HG03159 (cell line): ENCODE results near the gene GCSAM.
A peak's percentile ranks its signal among the peaks of the same experiment; 100 is the strongest.

Experiments
- ATAC-seq: cut with Tn5 transposase; IDR thresholded peaks from one replicate; pipeline ENCODE4 v1.9.1; 2021; ENCODE audit warnings: mild to moderate bottlenecking, moderate library complexity; ENCODE audit not compliant: unreplicated experiment

GCSAM gene

GRCh38 chr3:112109322-112109721, 23.7 kb downstream of the GCSAM start:
- ATAC-seq, result no peak

DNA sequence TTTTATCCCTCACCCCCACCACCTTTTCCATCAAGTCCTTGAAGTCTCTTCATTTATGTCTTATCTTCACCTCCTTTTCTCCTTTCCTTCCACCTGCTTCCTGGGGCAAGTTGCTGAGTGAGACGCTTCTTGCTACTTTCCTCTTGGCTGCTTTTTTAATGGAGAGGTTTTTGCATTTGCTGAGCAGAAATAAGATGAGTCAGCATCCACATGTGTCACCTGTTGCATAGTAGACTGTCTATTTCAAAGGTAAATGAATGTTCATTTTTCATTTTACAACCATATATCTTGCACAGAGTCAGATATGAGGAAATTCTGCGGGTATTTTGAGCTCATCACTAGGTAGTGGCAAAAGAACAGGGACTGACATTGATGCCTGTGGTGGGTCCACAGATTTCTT, 28.3 kb downstream of the GCSAM start:
- ATAC-seq, result no peak

DNA sequence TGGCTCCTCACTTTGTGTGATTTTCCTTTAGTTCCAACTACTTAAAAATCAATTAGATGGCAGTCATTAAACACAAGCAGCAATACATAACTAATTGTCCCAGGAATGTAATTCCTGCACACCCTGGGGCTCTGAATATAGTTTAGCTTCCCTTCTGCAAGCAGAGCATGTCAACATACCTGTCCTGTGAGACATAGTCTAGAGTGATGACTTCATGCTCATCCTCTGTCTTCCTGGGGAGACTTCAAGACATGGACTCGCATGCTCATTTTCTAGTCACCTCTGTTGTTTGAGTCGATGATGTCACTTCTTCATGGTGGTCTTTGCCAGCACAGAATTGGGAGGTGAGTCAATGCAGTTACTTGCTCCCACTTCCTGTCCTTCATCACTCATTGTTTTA, 31.1 kb downstream of the GCSAM start:
- ATAC-seq, result no peak

DNA sequence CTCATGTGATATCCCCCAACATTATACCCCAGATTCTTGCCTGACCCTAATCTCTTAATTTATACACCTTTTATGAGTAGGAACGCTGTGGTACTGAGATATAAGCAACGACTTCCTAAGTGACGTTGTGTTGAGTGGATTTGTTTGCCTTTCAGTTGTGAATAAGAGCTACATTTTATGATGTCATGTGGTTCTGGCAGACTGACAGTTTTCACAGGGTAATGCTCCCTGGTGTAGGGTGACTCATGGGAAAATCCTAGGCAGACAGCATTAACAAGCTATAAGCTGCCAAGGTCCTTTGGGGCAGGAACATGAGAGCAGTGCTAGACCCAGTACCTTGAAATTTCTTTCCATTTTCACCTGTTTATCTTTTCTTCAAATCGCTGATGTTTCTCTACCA, 35.7 kb downstream of the GCSAM start:
- ATAC-seq, result no peak

DNA sequence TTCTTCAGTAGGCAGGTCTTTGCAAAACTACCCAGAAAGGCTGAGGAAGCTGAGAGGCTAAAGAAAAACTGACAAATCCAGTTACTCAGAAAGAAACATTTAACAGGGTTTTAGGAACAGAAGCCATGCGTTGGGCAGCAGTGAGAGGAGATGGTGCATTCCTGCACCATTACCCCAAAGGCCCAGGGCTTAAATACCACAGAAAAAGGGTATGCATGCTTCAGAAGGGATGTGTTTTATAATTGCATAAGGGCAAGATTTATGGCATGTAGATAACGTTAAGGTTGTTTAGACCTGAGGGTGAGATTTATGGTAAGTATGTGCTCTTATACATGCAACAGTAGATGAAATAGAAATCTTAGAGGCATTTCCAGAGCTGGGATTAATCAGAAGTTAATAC, 36.9 kb downstream of the GCSAM start:
- no peak for ATAC-seq

DNA sequence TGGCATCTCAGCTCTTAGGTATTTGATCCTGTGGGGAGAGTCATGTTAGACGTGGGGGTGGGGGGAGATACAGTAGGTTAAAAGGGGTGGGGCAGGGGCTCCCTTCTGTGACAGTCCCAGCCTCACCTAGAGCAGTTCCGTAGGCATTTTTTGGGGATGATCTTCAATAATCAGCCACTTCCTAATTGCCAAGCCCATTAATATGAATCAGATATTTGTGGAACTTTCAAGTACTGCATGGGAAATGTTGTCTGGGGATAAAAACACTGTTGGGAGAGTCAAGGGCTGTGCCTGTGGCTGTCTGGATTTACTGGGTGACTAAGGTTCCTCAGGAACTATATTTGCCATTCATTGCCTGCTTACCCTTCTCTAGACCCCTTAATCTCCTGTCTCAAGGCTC, 37.3 kb downstream of the GCSAM start:
- no peak for ATAC-seq

- ATAC-seq, result no peak
Observed at GRCh38 chr3:112093180-112093522, 39.9 kb downstream of the GCSAM start.

DNA sequence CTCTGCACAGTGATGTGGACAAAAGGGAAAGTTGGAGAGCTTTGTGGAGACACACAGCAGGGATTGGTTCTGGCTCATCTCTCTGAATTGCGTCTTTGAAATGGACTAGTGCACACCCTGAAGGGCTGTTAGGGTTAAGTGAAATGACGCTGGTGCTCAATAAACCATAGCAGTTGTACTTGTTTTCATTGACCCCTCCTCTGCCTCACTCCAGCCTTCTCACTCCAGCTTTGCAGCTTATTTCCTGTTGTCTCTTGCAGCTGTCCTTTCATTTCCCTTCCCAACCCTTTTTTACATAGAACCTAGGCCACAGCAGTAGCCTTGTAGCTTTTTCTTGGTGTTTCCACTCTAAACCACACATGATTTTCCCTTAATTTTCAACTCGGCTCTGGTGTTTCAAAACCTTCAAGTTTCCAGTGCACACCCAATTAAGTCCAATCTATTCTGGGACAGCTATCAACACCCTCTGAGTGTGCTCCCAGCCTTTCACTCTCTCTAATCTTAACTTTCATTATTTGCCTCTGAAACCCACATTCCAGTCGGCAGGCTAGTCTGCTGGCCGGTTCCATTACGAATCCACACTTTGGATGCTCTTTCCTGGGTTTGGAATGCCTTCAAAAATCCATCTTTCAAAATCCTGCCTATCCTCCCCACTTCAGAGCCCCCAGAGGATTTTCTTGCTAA, 40.4 kb downstream of the GCSAM start:
- ATAC-seq, result peak; percentile 56

- no peak for ATAC-seq
Observed at GRCh38 chr3:112090887-112091586, 42.0 kb downstream of the GCSAM start.

DNA sequence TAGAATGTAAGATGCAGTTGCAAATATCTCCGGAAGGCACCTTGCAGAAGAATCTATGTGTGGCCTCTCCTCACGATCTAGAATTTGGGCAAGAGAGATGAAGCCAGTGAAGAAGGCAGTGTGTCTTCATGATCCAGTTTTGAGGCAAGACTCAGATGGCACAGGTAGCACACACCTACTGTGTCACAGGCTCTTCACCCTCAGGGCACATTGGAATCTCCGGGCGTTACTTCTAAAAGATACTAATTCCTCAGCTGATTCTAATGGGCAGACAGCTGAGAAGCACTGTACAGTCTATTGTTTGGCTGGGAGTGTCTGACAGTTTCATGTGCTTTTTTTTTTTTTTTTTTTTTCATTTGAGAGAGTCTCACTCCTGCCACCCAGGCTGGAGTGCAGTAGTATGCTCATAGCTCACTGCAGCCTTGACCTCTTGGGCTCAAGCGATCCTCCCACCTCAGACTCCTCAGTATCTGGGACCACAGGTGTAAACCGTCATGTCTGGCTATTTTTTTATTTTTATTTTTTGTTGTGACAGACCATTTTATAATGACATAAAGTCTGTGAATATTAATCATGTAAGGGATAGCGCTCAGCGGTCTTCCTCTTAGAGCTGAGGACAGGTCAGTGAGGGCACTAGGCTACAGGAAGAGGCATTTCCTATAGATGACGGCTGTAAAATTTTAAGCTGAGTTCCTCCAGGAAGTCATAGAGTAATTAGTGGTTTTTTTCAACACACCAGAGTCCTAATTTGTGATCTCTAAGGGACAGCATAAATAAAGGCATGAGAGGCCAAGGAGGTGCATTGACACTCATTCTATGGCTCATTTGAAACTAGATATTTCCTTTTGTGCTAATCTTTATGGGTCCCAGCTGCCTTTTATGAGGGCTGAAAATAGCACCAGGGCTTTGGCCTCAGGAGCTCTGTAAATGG, 42.8 kb downstream of the GCSAM start:
- ATAC-seq, result no peak

DNA sequence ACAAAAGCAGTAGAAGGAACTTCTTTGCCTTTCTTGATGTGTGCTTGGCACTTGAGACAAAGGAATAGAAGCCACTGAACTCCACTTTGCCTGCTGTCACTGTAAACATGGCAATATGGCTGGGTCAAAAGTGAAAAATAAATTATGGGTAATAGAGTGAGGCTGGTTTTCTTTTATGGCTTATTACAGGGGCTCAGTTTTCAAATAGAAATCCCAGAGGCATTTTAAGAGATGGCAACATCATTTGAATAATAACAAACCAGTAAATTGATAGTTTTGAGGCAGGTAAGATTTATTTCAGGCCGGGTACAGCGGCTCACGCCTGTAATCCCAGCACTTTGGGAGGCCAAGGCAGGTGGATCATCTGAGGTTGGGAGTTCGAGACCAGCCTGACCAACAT, 44.1 kb downstream of the GCSAM start:
- ATAC-seq, result no peak

DNA sequence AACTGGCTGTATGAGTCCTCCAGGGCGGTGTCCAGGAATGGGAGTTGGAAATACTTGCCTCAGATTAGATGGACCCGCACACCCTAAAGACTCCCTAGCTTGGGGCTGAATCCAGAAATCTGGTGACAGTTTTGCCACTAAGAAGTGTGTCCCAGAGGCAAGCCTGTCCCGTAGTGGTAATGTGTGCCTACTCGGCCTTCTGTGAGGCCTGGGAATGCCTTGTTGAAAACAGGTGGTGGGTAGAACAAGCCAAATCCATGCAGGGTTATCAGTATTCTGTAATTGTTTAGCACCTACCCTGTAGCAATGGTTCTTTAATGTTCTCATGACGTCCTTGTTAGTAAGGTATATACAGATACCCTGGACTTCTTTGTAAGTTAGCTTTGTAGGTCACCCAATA, 45.3 kb downstream of the GCSAM start:
- no peak for ATAC-seq

GRCh38 chr3:112086875-112087524, 46.0 kb downstream of the GCSAM start:
- ATAC-seq, result no peak

DNA sequence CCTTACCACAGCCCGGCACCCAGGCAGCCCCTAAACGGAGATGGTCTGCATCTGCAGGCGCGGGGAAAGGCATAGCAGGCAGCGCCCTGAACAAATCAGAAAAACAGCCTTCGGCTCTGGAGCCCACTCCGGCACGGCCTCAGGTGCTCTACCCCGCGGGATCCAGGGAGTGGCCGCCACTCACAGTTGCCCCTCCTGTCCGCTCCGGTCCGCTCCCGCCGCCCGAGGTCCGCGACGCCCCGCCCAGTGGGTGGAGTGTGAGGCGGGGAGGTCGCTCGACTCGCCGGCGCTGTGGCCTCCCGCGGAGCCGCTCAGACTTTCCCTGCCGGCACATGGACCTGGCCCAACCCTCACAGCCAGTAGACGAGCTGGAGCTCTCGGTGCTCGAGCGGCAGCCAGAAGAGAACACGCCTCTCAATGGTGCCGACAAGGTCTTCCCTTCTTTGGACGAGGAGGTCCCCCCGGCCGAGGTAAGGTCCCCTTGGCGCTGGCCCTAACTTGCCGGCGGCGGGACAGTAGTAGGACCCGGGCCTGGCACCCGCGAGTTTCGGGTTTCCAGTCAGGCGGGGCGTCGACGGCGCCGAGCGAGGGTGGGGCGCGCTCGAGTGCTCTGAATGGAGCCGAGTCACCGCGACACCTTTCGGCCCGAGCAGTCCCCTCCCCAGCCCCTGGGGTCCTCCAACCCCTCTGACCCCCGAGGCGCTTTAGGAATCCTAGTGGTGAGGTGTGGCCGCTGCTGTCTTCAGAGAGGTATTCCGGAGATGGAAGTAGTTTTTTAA, 46.8 kb downstream of the GCSAM start, which contains the start of gene C3orf52:
TSS of gene C3orf52 (plus strand) at position 314 of the 779 bp plus-strand sequence. CDS start at position 333, 19 bp downstream.
- ATAC-seq, result peak; percentile 62

- ATAC-seq, result no peak
Observed at GRCh38 chr3:112085735-112086075, 47.3 kb downstream of the GCSAM start.

DNA sequence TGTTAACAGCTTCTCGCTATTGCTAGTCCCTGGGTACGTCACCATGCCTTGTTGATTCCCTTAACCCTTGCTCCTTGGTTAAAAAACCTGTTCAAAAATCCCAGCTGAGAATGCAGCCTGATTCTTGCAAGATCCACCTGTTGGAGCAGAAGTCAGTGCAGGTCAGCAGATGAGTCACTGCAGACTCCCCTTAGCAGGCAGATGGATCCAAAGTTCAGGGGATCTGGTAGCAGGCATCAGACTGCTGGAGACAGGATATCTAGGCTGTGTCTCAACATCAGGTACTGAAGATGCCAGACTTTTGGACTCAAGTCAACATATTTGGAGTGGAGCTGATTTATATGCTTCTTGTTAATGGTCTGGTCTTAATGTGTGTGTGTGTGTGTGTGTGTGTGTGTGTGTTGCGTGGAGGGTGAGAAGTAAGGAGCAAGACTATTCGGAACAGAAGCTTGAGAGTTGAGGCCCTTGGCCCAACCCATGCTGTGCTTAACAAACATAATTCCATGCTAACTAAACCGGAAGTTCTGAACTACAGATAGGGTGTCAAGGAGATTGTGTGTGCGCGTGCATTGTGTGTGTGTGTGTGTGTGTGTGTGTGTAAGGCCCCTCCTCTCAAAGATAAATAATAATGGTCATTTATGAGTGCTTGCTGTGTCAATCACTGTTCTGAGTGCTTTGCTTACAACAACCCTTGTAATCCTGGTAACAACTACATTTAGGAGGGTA, 47.9 kb downstream of the GCSAM start:
- ATAC-seq, result no peak

DNA sequence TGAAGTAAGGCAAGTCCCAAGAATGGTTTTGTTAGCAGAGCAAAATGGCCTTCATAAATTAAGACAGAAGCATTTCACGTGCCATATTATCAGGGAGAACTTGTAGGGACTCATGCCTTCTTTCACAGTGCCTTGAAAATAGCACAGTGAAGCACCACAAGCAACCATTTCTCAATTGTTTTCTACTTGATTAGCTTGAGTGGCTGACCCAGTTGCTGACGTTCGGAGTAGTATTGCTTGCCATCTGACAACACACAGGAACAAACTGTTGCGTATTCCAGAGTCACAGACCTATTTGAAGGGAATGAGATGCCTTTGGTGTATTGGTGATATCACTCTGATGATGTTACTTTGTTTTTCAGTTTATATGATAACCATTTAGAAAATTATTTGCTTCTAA, 49.8 kb downstream of the GCSAM start:
- ATAC-seq, result no peak

DNA sequence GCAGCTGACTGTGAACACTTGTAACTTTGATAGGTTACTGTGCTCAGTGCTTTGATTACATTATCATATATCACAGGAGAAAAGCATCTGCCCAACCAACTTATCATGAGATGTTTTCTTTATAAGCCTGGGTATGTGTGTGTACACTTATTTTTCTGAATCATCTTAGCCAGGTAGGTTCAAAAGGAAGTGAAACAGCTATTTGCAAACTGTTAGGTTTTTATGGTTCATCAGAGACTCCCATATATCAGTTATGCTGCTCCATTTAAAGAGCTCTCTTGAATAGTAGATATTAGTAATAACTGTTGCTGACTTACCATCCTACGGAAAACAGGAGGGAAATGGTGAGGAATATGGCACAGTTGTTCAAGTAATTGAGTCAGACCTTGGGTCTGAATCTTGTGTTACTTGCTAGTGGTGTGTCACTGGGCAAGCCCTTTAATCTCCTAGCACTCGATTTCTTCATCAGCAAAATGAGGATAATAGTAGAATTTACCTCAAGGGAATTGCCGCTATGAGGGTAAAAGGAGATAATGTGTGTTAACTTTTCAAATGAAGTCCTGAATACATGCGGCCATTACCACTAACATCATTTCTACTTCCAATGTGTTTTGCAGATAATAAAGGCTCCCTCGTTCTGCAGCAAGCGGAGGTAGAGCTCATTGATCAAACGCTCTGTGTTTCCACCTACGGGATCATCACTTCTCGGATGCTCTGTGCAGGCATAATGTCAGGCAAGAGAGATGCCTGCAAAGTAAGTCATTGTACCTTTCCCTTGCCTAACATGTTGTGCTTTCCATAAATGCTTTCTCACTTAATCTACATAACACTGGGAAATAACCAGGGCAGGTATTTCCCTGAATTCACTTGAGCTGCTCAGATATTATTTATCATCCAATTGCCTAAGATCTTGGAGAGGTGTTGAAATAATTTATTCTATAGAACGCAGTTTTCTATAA, 54.6 kb downstream of the GCSAM start:
- ATAC-seq, result no peak
